SK-N-SH (cell line): Measurements from ENCODE around the gene CCDC138. TPM values are rescaled to one million over a fixed set of nuclear protein-coding genes. Genes with fewer than 3 reads are reported as not detected.

Experiments used
- CTCF ChIA-PET: fragments of 300-600, 350-600 bp; formaldehyde crosslinking; extraction: SDS; loops from one replicate; lab custom pipeline; 2021; lab: Yijun Ruan, JAX
- POLR2A ChIA-PET: fragments of 350-600 bp; sonication (Branson Sonifier 250); formaldehyde crosslinking; extraction: SDS; loops from one replicate; lab custom pipeline; 2020; ENCODE audit warnings: antibody characterized with exemption, inconsistent platforms; lab: Yijun Ruan, JAX
- DNase-seq: peaks from one replicate; pipeline ENCODE4 v3.0.0; 2012
- H2AFZ ChIP-seq: fragments of 200-600 bp; sonication (generic); 2 replicates; pipeline ENCODE4 v1.8.1; 2016; ENCODE audit warnings: antibody characterized with exemption, mild to moderate bottlenecking, low read depth
- H3F3A ChIP-seq: fragments of 200-600 bp; sonication (generic); replicated peaks from 2 replicates; pipeline ENCODE3; 2016; ENCODE audit warnings: antibody characterized with exemption, mild to moderate bottlenecking; ENCODE audit not compliant: insufficient read depth
- H3K27ac ChIP-seq, 2 experiments: fragments of 200-500 bp in 1 of 2; fragments of 200-600 bp in 1 of 2; sonication (Bioruptor generic) in 1 of 2; sonication (generic), shearing (Covaris generic) in 1 of 2; 2 replicates each; pipeline versions ENCODE4 v1.5.1 to v1.6.1; 2014 to 2016; ENCODE audit warnings: low read depth in 2 of 2, inconsistent platforms in 1 of 2, low read length in 1 of 2, mild to moderate bottlenecking in 1 of 2, mixed read lengths in 1 of 2
- H3K27me3 ChIP-seq: fragments of 200-600 bp; sonication (generic), shearing (Covaris generic); 2 replicates; pipeline ENCODE4 v1.6.1; 2016; ENCODE audit warnings: mixed run types; ENCODE audit not compliant: insufficient read depth
- H3K36me3 ChIP-seq, 2 experiments: fragments of 200-500 bp in 1 of 2; fragments of 200-600 bp in 1 of 2; sonication (Bioruptor generic) in 1 of 2; sonication (generic) in 1 of 2; replicated peaks in 1 of 2; 2 replicates each; pipeline versions ENCODE3 to v1.5.1; 2014 to 2016; ENCODE audit warnings: low read length in 1 of 2, mild to moderate bottlenecking in 1 of 2; ENCODE audit not compliant: insufficient read depth in 2 of 2, control insufficient read depth in 1 of 2
- H3K4me1 ChIP-seq, 2 experiments: fragments of 200-500 bp in 1 of 2; fragments of 200-600 bp in 1 of 2; sonication (Bioruptor generic) in 1 of 2; sonication (generic), shearing (Covaris generic) in 1 of 2; 2 replicates each; pipeline versions ENCODE4 v1.5.1 to v1.6.1; 2014 to 2016; ENCODE audit warnings: low read depth in 1 of 2, low read length in 1 of 2, mixed run types in 1 of 2; ENCODE audit not compliant: insufficient read depth in 2 of 2, control insufficient read depth in 1 of 2
- H3K4me2 ChIP-seq: fragments of 200-600 bp; sonication (generic), shearing (Covaris generic); 2 replicates; pipeline ENCODE4 v1.6.1; 2017; ENCODE audit warnings: mixed run types
- H3K4me3 ChIP-seq, 2 experiments: fragments of 200-500 bp in 1 of 2; fragments of 200-600 bp in 1 of 2; sonication (Bioruptor generic) in 1 of 2; sonication (generic), shearing (Covaris generic) in 1 of 2; 2 replicates each; pipeline versions ENCODE4 v1.5.1 to v1.8.1; 2014 to 2016; ENCODE audit warnings: low read depth in 2 of 2, inconsistent platforms in 1 of 2, low read length in 1 of 2, mild to moderate bottlenecking in 1 of 2, mixed read lengths in 1 of 2, moderate library complexity in 1 of 2
- H3K79me2 ChIP-seq: fragments of 200-600 bp; sonication (generic); 2 replicates; pipeline ENCODE4 v1.8.1; 2017; ENCODE audit warnings: mild to moderate bottlenecking; ENCODE audit not compliant: insufficient read depth
- H3K9ac ChIP-seq: fragments of 200-600 bp; sonication (generic); 2 replicates; pipeline ENCODE4 v1.6.1; 2017; ENCODE audit warnings: mixed run types
- H3K9me2 ChIP-seq: fragments of 200-600 bp; sonication (generic); 2 replicates; pipeline ENCODE4 v1.6.1; 2017; ENCODE audit warnings: mixed run types
- H3K9me3 ChIP-seq: fragments of 200-600 bp; sonication (generic); 2 replicates; pipeline ENCODE4 v1.6.1; 2017; ENCODE audit warnings: mixed run types, mild to moderate bottlenecking, moderate library complexity
- H4K20me1 ChIP-seq: fragments of 200-600 bp; sonication (generic); 2 replicates; pipeline ENCODE4 v1.6.1; 2017; ENCODE audit warnings: mild to moderate bottlenecking, mixed run types; ENCODE audit not compliant: insufficient read depth
- ELF1 ChIP-seq: IDR thresholded peaks from 2 replicates; pipeline ENCODE4 v1.4.0; 2012
- EP300 ChIP-seq, 2 experiments: IDR thresholded peaks; 2 replicates each; pipeline versions ENCODE4 v1.4.0 to v1.6.1; 2012; ENCODE audit warnings: borderline replicate concordance in 1 of 2, low read depth in 1 of 2, low read length in 1 of 2
- EZH2phosphoT487 ChIP-seq: fragments of 200-600 bp; sonication (generic); IDR thresholded peaks from 2 replicates; pipeline ENCODE4 v1.6.1; 2017; ENCODE audit warnings: low read depth, mixed run types, mild to moderate bottlenecking, antibody characterized with exemption, moderate library complexity, borderline replicate concordance
- FOSL2 ChIP-seq: IDR thresholded peaks from 2 replicates; pipeline ENCODE4 v1.4.0; 2012; ENCODE audit warnings: low read depth, mild to moderate bottlenecking, moderate library complexity, borderline replicate concordance
- FOXJ3 ChIP-seq: sonication (generic); formaldehyde crosslinking; IDR thresholded peaks from 2 replicates; pipeline ENCODE4 v1.5.1; 2020; ENCODE audit warnings: mild to moderate bottlenecking, missing genetic modification reagents
- GABPA ChIP-seq: IDR thresholded peaks from 2 replicates; pipeline ENCODE4 v1.4.0; 2012; ENCODE audit warnings: low read depth, mild to moderate bottlenecking
- MXI1 ChIP-seq: IDR thresholded peaks from 2 replicates; pipeline ENCODE4 v1.6.1; 2012; ENCODE audit warnings: mild to moderate bottlenecking, low read depth, low read length, improper control_type of control experiment
- NFIC ChIP-seq: IDR thresholded peaks from 2 replicates; pipeline ENCODE4 v1.4.0; 2012; ENCODE audit warnings: borderline replicate concordance
- POLR2AphosphoS5 ChIP-seq: IDR thresholded peaks from 2 replicates; pipeline ENCODE4 v1.6.1; 2012; ENCODE audit warnings: low read depth, low read length
- RAD21 ChIP-seq: IDR thresholded peaks from 2 replicates; pipeline ENCODE4 v1.6.1; 2012; ENCODE audit warnings: mild to moderate bottlenecking, low read length
- RCOR1 ChIP-seq: fragments of 150-350 bp; IDR thresholded peaks from 2 replicates; pipeline ENCODE4 v1.6.1; 2017; ENCODE audit warnings: antibody characterized with exemption, low read length
- REST ChIP-seq: IDR thresholded peaks from 2 replicates; pipeline ENCODE4 v1.6.1; 2012; ENCODE audit warnings: mild to moderate bottlenecking, low read depth, low read length, moderate library complexity
- RXRA ChIP-seq: IDR thresholded peaks from 2 replicates; pipeline ENCODE4 v1.4.0; 2012; ENCODE audit warnings: low read depth, mild to moderate bottlenecking, borderline replicate concordance
- SIN3A ChIP-seq: IDR thresholded peaks from 2 replicates; pipeline ENCODE4 v1.6.1; 2012; ENCODE audit warnings: low read depth, mild to moderate bottlenecking, low read length, moderate library complexity, borderline replicate concordance
- SMC3 ChIP-seq: IDR thresholded peaks from 2 replicates; pipeline ENCODE4 v1.6.1; 2012; ENCODE audit warnings: low read depth, low read length, improper control_type of control experiment
- TEAD4 ChIP-seq: IDR thresholded peaks from 2 replicates; pipeline ENCODE4 v1.4.0; 2012; ENCODE audit warnings: mild to moderate bottlenecking, borderline replicate concordance; ENCODE audit not compliant: insufficient read depth
- USF1 ChIP-seq: IDR thresholded peaks from 2 replicates; pipeline ENCODE4 v1.4.0; 2012; ENCODE audit warnings: low read depth, borderline replicate concordance
- USF2 ChIP-seq: fragments of 150-350 bp; IDR thresholded peaks from 2 replicates; pipeline ENCODE4 v1.6.1; 2017; ENCODE audit warnings: antibody characterized with exemption, low read length, low read depth, borderline replicate concordance
- WGBS: methylation state at CpG from one replicate; pipeline ENCODE4 v1.1.6; 2017; ENCODE audit warnings: low lambda C conversion rate; 5-methylcytosine and 5-hydroxymethylcytosine counted together
- polyA plus RNA-seq, 3 experiments: library from polyadenylated mRNA; depleted of rRNA; stranded (reverse); fragments of >200 nt; gene quantifications; 2 replicates each; pipeline ENCODE4 v1.2.3, GENCODE V29; 2012
- TF ChIP-seq, protein P1 (sequence below): IDR thresholded peaks from 2 replicates; pipeline ENCODE4; 2012

CCDC138 gene
- polyA plus RNA-seq, 1 of the 3 experiments (the other 2 are of a cell fraction), result 1.2 TPM

GRCh38 chr2:108910541-108911396 lies 124.2 kb downstream of the CCDC138 start:
- no peaks in the 10 kb centered on the region for H3K79me2 ChIP-seq

GRCh38 chr2:108911401-108911800 lies 124.8 kb downstream of the CCDC138 start:
- no peaks in the 10 kb centered on the region for H3K36me3 ChIP-seq
- no peaks in the 10 kb centered on the region for H3K79me2 ChIP-seq
- H3K4me1 ChIP-seq, result peaks cover 0 to 3% of the 10 kb centered on the region in 2 experiments; a peak in 1 of 4 replicates
- H3K9ac ChIP-seq, result no peak overlapping the region
- peak; percentile 12 for DNase-seq
- no peaks in the 10 kb centered on the region for H3K9me2 ChIP-seq
- WGBS, result 55% methylated on average over 5 of the region's 5 CpGs
- no peaks in the 10 kb centered on the region; the same call in 1 of the 2 replicates for H3K27me3 ChIP-seq
- H3K4me2 ChIP-seq, result no peak overlapping the region
- H3F3A ChIP-seq, result no peaks in the 10 kb centered on the region
- no peak overlapping the region for H3K27ac ChIP-seq
- H2AFZ ChIP-seq, result no peak overlapping the region
- H3K4me3 ChIP-seq, result no peak overlapping the region
- CTCF ChIA-PET, result interaction anchor here (2.6 kb wide), 1 partner anchor 17 kb away, joined by 9 read pairs; no protein-coding TSS in a partner anchor
- POLR2A ChIA-PET, result interaction anchor here (0.5 kb wide), 1 partner anchor 10 kb away, joined by 3 read pairs; no protein-coding TSS in a partner anchor
- H4K20me1 ChIP-seq, result no peaks in the 10 kb centered on the region
- H3K9me3 ChIP-seq, result no peaks in the 10 kb centered on the region
- no peak for TF ChIP-seq USF2
- no peak for TF ChIP-seq POLR2AphosphoS5
- TF ChIP-seq EP300 (IDR thresholded peaks at IDR 0.05; ENCODE audit: borderline replicate concordance in 1 of 2, low read depth in 1 of 2, low read length in 1 of 2), result no peak
- TF ChIP-seq REST, result no peak
- no peak for TF ChIP-seq EZH2phosphoT487
- TF ChIP-seq MXI1, result no peak
- TF ChIP-seq GABPA, result no peak
- no peak for TF ChIP-seq RAD21
- TF ChIP-seq TEAD4, result no peak
- no peak for TF ChIP-seq RCOR1
- no peak for TF ChIP-seq SIN3A
- no peak for TF ChIP-seq SMC3
- no peak for TF ChIP-seq FOXJ3 (CRISPR knock-in tag)
- no peak for TF ChIP-seq ELF1

More at GRCh38 chr2:108910541-108911396, 124.2 kb downstream of the CCDC138 start:
- Histone ChIP-seq H4K20me1 (no peaks in the 10 kb centered on the region), H3K36me3 (no peaks in the 10 kb centered on the region), H3K4me1 (peaks cover 0 to 3% of the 10 kb centered on the region in 2 experiments; a peak in 1 of 4 replicates), H3K27ac (no peak overlapping the region), H2AFZ (no peak overlapping the region), H3K9me3 (no peaks in the 10 kb centered on the region), H3K27me3 (no peaks in the 10 kb centered on the region; the same call in 1 of the 2 replicates), H3K4me2 (no peak overlapping the region), H3K9ac (no peak overlapping the region), H3K9me2 (no peaks in the 10 kb centered on the region), H3K4me3 (no peak overlapping the region), H3F3A (no peaks in the 10 kb centered on the region)
- no peak for TF ChIP-seq FOXJ3 (CRISPR knock-in tag)
- no peak for TF ChIP-seq ELF1
- no peak for TF ChIP-seq FOSL2
- no peak for TF ChIP-seq RXRA
- no peak for TF ChIP-seq USF1
- TF ChIP-seq, protein P1, sequence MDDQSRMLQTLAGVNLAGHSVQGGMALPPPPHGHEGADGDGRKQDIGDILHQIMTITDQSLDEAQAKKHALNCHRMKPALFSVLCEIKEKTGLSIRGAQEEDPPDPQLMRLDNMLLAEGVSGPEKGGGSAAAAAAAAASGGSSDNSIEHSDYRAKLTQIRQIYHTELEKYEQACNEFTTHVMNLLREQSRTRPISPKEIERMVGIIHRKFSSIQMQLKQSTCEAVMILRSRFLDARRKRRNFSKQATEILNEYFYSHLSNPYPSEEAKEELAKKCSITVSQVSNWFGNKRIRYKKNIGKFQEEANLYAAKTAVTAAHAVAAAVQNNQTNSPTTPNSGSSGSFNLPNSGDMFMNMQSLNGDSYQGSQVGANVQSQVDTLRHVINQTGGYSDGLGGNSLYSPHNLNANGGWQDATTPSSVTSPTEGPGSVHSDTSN, result no peak
- TF ChIP-seq NFIC, result no peak
- POLR2A ChIA-PET, result no interaction called here
- WGBS, result 72% methylated on average over 16 of the region's 20 CpGs
- DNase-seq, result peak; percentile 8
- CTCF ChIA-PET, result interaction anchor here (2.6 kb wide), 1 partner anchor 17 kb away, joined by 9 read pairs; no protein-coding TSS in a partner anchor
